Fibroblast of lung (primary cell): ENCODE data around the gene IFI44L. TPM values are rescaled to one million over a fixed set of nuclear protein-coding genes. Genes with fewer than 3 reads are reported as not detected.
A peak's percentile ranks its signal among the peaks of the same experiment; 100 is the strongest.

Source experiments
- DNase-seq, 2 donors: peaks; one replicate each; pipeline versions ENCODE4 v3.0.0 to v3.0.0-alpha.2; 2010; ENCODE audit warnings: low read depth in 2 of 2
- H2AFZ ChIP-seq: 2 replicates; pipeline ENCODE4 v1.5.1; 2012; ENCODE audit warnings: low read length, control low read depth, inconsistent platforms
- H3K27ac ChIP-seq: 2 replicates; pipeline ENCODE4 v1.5.1; 2011; ENCODE audit warnings: low read length, control low read depth; ENCODE audit not compliant: insufficient read depth
- H3K27me3 ChIP-seq: 2 replicates; pipeline ENCODE4 v1.5.1; 2011; ENCODE audit warnings: mild to moderate bottlenecking, low read length; ENCODE audit not compliant: control insufficient read depth, insufficient read depth
- H3K36me3 ChIP-seq: 2 replicates; pipeline ENCODE4 v1.5.1; 2011; ENCODE audit warnings: low read length; ENCODE audit not compliant: control insufficient read depth, insufficient read depth
- H3K4me1 ChIP-seq: 2 replicates; pipeline ENCODE4 v1.5.1; 2011; ENCODE audit warnings: low read length; ENCODE audit not compliant: control insufficient read depth, insufficient read depth; ENCODE audit errors: extremely low read depth
- H3K4me2 ChIP-seq: 2 replicates; pipeline ENCODE4 v1.5.1; 2011; ENCODE audit warnings: low read length, control low read depth; ENCODE audit not compliant: insufficient read depth; ENCODE audit errors: extremely low read depth
- H3K4me3 ChIP-seq, 4 experiments: fragments of 200-600 bp in 1 of 4; sonication (generic) in 1 of 4; replicated peaks in 1 of 4; 2 replicates each; pipeline ENCODE4 v1.5.1; 2011 to 2016; ENCODE audit warnings: low read length in 4 of 4, low read depth in 3 of 4, mild to moderate bottlenecking in 3 of 4, control low read depth in 2 of 4, inconsistent platforms in 1 of 4, mixed read lengths in 1 of 4; ENCODE audit not compliant: insufficient read depth in 1 of 4; ENCODE audit errors: control extremely low read depth in 1 of 4
- H3K79me2 ChIP-seq: 2 replicates; pipeline ENCODE4 v1.5.1; 2012; ENCODE audit warnings: mild to moderate bottlenecking, low read length, inconsistent platforms; ENCODE audit not compliant: control insufficient read depth, insufficient read depth
- H3K9ac ChIP-seq: 2 replicates; pipeline ENCODE4 v1.5.1; 2011; ENCODE audit warnings: mild to moderate bottlenecking, low read length, control low read depth; ENCODE audit not compliant: insufficient read depth
- H3K9me3 ChIP-seq: 2 replicates; pipeline ENCODE4 v1.5.1; 2012; ENCODE audit warnings: low read depth, low read length; ENCODE audit not compliant: control insufficient read depth, insufficient read depth
- H4K20me1 ChIP-seq: 2 replicates; pipeline ENCODE4 v1.5.1; 2011; ENCODE audit warnings: low read length; ENCODE audit not compliant: control insufficient read depth, insufficient read depth; ENCODE audit errors: extremely low read depth
- EZH2 ChIP-seq: IDR thresholded peaks from 2 replicates; pipeline ENCODE4 v1.5.1; 2012; ENCODE audit warnings: low read length, control low read depth, mild to moderate bottlenecking; ENCODE audit errors: missing control alignments
- polyA plus RNA-seq, 2 donors: library from polyadenylated mRNA; depleted of rRNA in 1 of 2; stranded (reverse) in 1 of 2; unstranded in 1 of 2; fragments of >200 nt; gene quantifications; 2 replicates each; pipeline ENCODE4 v1.2.1, GENCODE V29; 2011 to 2012; ENCODE audit warnings: missing spikeins in 1 of 2
- total RNA-seq: library from RNA; depleted of rRNA; stranded (reverse); fragments of >200 nt; gene quantifications from 2 replicates; pipeline ENCODE4 v1.2.1, GENCODE V29; 2014
- TF ChIP-seq, protein P1 (sequence below), 2 donors: IDR thresholded peaks in 1 of 2; conservative IDR thresholded peaks in 1 of 2; 1 replicate in 1 of 2; 2 replicates in 1 of 2; pipeline ENCODE4 v1.5.1; 2011 to 2012; ENCODE audit warnings: low read length in 2 of 2, control low read depth in 1 of 2, inconsistent platforms in 1 of 2, low read depth in 1 of 2, mild to moderate bottlenecking in 1 of 2

Gene IFI44L
- total and polyA plus RNA-seq, 2 donors (not counting 1 experiment from before 2014, with no cell fraction given), result 0.59 to 2.1 TPM

DNA sequence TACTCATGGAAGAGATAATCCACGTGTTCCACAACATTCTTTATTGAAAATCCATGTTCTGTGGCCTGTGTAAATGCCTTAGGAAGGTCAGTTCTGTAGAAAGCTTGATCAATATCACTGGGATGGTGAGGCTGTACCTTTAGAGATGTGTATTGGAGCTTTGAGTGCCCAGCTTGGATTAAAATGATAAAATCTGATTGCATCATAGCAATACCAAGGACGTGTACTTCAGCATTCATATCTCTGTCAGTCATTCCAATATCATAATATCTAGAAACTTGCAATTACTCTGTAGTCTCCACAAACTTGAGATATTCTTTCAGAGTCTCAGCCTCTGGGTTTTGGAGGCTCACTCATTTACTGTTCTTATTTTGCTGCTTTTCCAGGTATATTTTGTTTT lies 61.0 kb downstream of the IFI44L start:
- Histone ChIP-seq H3K4me1 (peaks cover 2% of the 10 kb centered on the region), H3K27me3 (no peaks in the 10 kb centered on the region), H4K20me1 (no peaks in the 10 kb centered on the region), H3K4me3 (no peak overlapping the region), H3K4me2 (no peak overlapping the region), H3K27ac (no peak overlapping the region), H2AFZ (no peak overlapping the region), H3K9me3 (no peaks in the 10 kb centered on the region), H3K9ac (no peak overlapping the region), H3K36me3 (no peaks in the 10 kb centered on the region), H3K79me2 (no peaks in the 10 kb centered on the region)
- no peak for TF ChIP-seq EZH2
- TF ChIP-seq, protein P1, sequence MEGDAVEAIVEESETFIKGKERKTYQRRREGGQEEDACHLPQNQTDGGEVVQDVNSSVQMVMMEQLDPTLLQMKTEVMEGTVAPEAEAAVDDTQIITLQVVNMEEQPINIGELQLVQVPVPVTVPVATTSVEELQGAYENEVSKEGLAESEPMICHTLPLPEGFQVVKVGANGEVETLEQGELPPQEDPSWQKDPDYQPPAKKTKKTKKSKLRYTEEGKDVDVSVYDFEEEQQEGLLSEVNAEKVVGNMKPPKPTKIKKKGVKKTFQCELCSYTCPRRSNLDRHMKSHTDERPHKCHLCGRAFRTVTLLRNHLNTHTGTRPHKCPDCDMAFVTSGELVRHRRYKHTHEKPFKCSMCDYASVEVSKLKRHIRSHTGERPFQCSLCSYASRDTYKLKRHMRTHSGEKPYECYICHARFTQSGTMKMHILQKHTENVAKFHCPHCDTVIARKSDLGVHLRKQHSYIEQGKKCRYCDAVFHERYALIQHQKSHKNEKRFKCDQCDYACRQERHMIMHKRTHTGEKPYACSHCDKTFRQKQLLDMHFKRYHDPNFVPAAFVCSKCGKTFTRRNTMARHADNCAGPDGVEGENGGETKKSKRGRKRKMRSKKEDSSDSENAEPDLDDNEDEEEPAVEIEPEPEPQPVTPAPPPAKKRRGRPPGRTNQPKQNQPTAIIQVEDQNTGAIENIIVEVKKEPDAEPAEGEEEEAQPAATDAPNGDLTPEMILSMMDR (conservative IDR thresholded peaks at IDR 0.05 in 1 of 2, IDR thresholded peaks at IDR 0.05 in 1 of 2; ENCODE audit: low read depth in 1 of 2, low read length in 2 of 2), result no peak
- no peak for DNase-seq

DNA sequence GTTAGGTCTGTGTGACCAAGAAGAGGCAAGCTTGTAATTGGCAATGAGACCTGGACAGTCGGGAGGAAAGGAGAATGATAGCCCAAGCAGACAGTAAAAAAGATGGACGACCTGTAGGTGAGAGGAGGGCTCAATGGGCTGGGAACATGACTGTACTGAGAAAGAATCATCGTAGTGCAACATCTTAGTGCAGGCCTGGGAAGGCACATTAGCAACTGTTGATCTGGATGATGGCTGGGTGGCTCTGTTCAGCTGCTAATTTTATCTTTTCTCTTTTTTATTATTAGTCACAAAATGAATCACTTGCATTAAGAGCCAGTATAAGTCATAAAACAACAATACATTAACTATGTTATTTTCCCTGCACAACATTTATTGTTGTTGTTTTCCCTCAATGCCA lies 62.2 kb downstream of the IFI44L start:
- H3K27ac ChIP-seq, result no peak overlapping the region
- TF ChIP-seq, protein P1 (conservative IDR thresholded peaks at IDR 0.05 in 1 of 2, IDR thresholded peaks at IDR 0.05 in 1 of 2; ENCODE audit: low read depth in 1 of 2, low read length in 2 of 2), result no peak
- TF ChIP-seq EZH2, result no peak
- no peak for DNase-seq

DNA sequence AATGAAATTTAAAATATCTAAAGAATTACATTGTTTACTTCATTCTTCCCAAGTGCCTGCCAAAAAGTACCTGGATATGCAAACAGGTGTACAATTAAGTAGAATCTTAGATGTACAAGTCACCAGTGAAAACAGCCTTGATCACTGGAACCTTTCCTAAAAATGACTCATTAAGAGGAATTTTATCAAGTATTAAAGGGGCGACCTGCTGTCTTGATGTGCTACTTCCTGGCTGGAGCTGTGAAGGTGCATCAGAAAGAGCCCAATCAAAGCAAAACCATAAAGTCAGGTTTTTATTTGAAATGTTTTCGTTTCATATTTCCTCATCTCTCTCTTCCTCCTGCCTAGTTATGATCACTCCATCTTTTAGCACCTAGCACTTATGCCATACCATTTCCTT lies 62.8 kb downstream of the IFI44L start:
- no peaks in the 10 kb centered on the region for H3K27me3 ChIP-seq
- DNase-seq, result peak in 1 of 2 donors; percentile 9
- H3K4me1 ChIP-seq, result peaks cover 5% of the 10 kb centered on the region
- H3K4me3 ChIP-seq, result no peak overlapping the region
- no peaks in the 10 kb centered on the region for H3K9me3 ChIP-seq
- no peak overlapping the region for H3K4me2 ChIP-seq
- no peak overlapping the region for H2AFZ ChIP-seq
- no peaks in the 10 kb centered on the region for H3K36me3 ChIP-seq
- H3K79me2 ChIP-seq, result no peaks in the 10 kb centered on the region
- H3K27ac ChIP-seq, result no peak overlapping the region
- TF ChIP-seq, protein P1 (conservative IDR thresholded peaks at IDR 0.05 in 1 of 2, IDR thresholded peaks at IDR 0.05 in 1 of 2; ENCODE audit: low read depth in 1 of 2, low read length in 2 of 2), result no peak
- TF ChIP-seq EZH2, result no peak
- no peak overlapping the region for H3K9ac ChIP-seq
- no peaks in the 10 kb centered on the region for H4K20me1 ChIP-seq

More for the DNA sequence above, 62.2 kb downstream of the IFI44L start:
- Histone ChIP-seq H4K20me1 (no peaks in the 10 kb centered on the region), H3K4me3 (no peak overlapping the region), H3K4me1 (peaks cover 2% of the 10 kb centered on the region), H3K4me2 (no peak overlapping the region), H3K9me3 (no peaks in the 10 kb centered on the region), H3K27me3 (no peaks in the 10 kb centered on the region), H3K36me3 (no peaks in the 10 kb centered on the region), H3K79me2 (no peaks in the 10 kb centered on the region), H3K9ac (no peak overlapping the region), H2AFZ (peak overlapping the region; percentile 42)
